ENCODE data around the gene ELF1. TPM values are rescaled to one million over a fixed set of nuclear protein-coding genes. Genes with fewer than 3 reads are reported as not detected.
"Not testable (repeated sequence)": the region's sequence is repeated elsewhere in the genome, so short reads cannot be mapped to it uniquely, and the experiment has no call there.

Gene ELF1
- total RNA-seq, 4 donors from 2014 or later = 54.6 to 118 (median 98.6) TPM

DNA sequence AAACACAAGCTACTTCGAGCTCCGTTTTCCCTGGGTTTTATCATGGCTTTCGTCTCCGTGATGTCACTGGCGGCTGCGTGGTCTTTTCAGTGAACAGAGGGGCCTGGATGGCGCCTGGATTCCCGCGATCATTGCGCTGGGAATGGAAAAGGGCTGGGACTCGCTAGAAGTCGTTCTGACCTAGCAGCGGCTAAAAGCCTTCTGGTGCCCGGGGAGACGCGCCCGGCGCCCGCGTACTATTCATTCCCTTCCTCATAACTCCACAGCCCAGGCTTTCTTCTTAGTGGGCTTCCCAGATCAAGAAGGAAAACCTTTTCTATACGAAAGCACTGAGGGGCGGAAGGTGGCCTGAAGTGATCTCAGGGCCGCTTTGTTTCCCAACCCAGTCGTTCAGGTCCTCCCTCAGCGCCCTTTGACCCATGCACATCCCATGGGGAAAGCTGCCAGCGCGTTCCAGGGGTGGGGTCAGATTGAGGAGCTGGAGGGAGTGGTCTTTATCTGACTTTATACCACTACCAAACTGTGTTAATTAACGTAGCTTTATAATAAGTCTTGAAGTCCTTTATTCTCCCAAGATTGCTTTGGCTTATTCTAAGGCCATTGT is 96.6 kb downstream of the ELF1 start:
- Histone ChIP-seq H3K4me3 (no peak overlapping the region), H3K36me3 (no peaks in the 10 kb centered on the region), H3K9me3 (no peaks in the 10 kb centered on the region), H3K27me3 (no peaks in the 10 kb centered on the region), H3K4me1 (peaks cover 0 to 12% (median 0%) of the 10 kb centered on the region in 4 donors), H3K27ac (no peak overlapping the region)
- no peak for DNase-seq (ENCODE audit: low spot score in 2 of 2)
- 65 to 72% methylated on average over 28 of the region's 28 CpGs for WGBS, 2 donors
- TF ChIP-seq POLR2A (IDR thresholded peaks at IDR 0.05) (no peak), EP300 (IDR thresholded peaks at IDR 0.05) (no peak), CTCF (IDR thresholded peaks at IDR 0.05) (no peak)

DNA sequence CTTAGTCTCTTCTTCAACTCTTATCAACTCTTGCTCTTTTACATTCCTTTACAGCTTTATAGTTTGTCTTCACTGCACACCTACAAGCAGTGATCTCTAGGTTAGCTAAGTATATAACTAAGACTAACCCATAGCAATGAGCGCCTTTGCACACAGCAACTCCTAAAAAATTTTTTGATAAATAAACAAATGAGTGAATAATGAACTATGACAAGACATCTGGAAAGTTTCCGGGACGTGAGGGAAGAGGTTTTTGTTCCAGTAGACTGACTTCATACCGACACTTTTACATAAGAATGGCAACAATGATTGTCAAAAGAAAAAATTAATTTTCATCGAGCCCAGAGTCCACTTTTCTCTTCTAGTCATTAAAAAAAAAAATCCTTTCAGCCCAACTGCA is 98.3 kb downstream of the ELF1 start:
- DNase-seq (ENCODE audit: low spot score in 2 of 2) = no peak
- Histone ChIP-seq H3K27ac (peak overlapping the region; percentile 56 to 90 (median 78)), H3K9me3 (no peaks in the 10 kb centered on the region), H3K36me3 (no peaks in the 10 kb centered on the region), H3K4me3 (peak overlapping the region; percentile 47 to 75 (median 55)), H3K27me3 (no peaks in the 10 kb centered on the region), H3K4me1 (peaks cover 0 to 12% (median 0%) of the 10 kb centered on the region in 4 donors)
- WGBS, 2 donors = 13 to 15% methylated on average over 5 of the region's 5 CpGs
- TF ChIP-seq POLR2A (IDR thresholded peaks at IDR 0.05) (no peak), CTCF (IDR thresholded peaks at IDR 0.05) (no peak), EP300 (IDR thresholded peaks at IDR 0.05) (no peak)

GRCh38 chr13:40919901-40920300 is 99.2 kb downstream of the ELF1 start:
- not testable (repeated sequence) for DNase-seq (ENCODE audit: low spot score in 2 of 2); H3K9me3 ChIP-seq; H3K4me3 ChIP-seq; H3K27ac ChIP-seq; H3K27me3 ChIP-seq; H3K36me3 ChIP-seq
- 90 to 95% methylated on average over 7 of the region's 7 CpGs for WGBS, 2 donors
- peaks cover 0 to 12% (median 0%) of the 10 kb centered on the region in 4 donors for H3K4me1 ChIP-seq

DNA sequence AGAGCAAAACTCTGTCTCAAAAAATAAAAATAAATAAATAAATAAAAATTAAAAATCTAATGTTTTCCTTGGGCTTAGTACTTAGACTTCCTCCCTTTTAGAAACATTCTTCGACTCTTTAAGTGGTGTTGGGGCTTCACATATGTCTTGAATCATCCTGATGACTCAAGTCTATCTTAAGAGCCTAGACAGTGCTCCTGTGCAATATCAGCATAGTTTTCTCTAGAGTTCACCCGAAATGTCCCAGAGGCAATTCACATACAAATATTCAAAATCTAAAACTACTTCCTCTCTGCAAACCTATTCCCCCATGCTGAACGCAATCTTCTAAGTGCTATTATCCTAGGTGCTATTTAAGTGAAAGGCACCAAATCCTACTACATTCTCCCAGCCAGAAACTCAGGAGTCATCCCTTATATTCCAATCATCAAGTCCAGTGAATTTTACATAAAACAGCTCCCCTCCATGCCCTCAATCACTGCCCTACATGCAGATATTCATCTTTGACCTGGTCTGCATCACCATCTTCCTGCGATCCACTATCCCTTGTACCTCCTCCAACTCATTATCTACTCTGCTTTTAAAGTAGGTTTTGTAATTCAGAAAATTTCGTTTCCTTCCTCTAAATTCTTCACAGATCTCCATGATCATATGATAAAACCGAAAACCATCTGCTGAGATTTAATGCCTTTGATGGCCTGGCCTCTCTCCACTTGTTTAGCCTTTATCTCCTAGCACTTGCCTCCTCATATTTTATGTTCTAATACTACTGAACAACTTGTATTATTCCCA is 102.7 kb downstream of the ELF1 start:
- Histone ChIP-seq H3K9me3 (no peaks in the 10 kb centered on the region), H3K4me1 (peaks cover 0 to 12% (median 0%) of the 10 kb centered on the region in 4 donors), H3K27ac (no peak overlapping the region), H3K4me3 (no peak overlapping the region), H3K27me3 (no peaks in the 10 kb centered on the region), H3K36me3 (no peaks in the 10 kb centered on the region)
- no peak for TF ChIP-seq POLR2A (IDR thresholded peaks at IDR 0.05)
- no peak for TF ChIP-seq CTCF (IDR thresholded peaks at IDR 0.05)
- TF ChIP-seq EP300 (IDR thresholded peaks at IDR 0.05) = no peak
- 82 to 87% methylated on average over 6 of the region's 6 CpGs for WGBS, 2 donors
- DNase-seq (ENCODE audit: low spot score in 2 of 2) = no peak

DNA sequence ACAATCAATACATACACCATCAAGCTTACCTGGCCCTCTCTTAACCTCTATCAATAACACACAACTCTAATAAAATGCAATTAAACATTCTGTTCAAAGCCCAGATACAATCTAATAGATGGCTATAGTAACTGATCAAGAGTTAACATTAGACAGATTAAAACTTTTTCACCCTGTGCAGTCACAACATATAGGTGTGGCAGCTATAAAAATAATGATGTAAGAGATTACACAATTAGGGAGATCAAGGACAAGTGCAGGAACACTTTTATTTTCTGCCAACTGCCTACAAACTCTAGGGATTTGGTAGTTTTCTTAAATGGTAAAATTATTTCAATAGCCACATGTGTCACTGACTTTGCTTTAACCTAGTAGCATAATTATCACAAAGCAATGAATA is 104.3 kb downstream of the ELF1 start:
- H3K27ac ChIP-seq; H3K27me3 ChIP-seq; H3K4me3 ChIP-seq; H3K36me3 ChIP-seq; H3K4me1 ChIP-seq; H3K9me3 ChIP-seq; DNase-seq (ENCODE audit: low spot score in 2 of 2): not testable (repeated sequence)

DNA sequence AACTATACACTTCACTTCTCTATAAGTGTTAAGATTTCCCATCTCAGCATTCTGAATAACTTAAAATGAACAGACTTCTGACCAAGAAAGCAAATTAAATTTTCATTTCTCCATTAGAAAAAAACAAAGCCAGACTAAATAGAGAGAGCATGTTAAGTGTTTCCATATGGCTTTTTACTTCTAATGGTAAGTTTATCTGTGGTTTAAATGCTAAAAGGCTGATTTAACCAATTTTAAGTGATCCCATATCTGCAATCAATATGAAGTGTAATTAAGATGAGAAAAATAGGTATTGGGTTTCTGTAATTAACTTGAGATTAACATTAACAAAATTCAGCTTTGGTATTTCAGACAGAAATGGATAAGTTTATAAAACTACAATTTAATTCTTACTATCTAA is 107.8 kb downstream of the ELF1 start:
- H3K27ac ChIP-seq = no peak overlapping the region
- no peak for DNase-seq (ENCODE audit: low spot score in 2 of 2)
- H3K9me3 ChIP-seq = no peaks in the 10 kb centered on the region
- TF ChIP-seq POLR2A (IDR thresholded peaks at IDR 0.05) (no peak), EP300 (IDR thresholded peaks at IDR 0.05) (no peak), CTCF (IDR thresholded peaks at IDR 0.05) (no peak)
- H3K36me3 ChIP-seq = no peaks in the 10 kb centered on the region
- H3K27me3 ChIP-seq = no peaks in the 10 kb centered on the region
- no peak overlapping the region for H3K4me3 ChIP-seq
- peaks cover 0 to 6% (median 0%) of the 10 kb centered on the region in 4 donors for H3K4me1 ChIP-seq

Measured in tibial nerve (tissue), 4 donors.